SK-N-SH (cell line): Measurements from ENCODE around the gene ZNRD2. TPM values are rescaled to one million over a fixed set of nuclear protein-coding genes. Genes with fewer than 3 reads are reported as not detected.
A peak's percentile ranks its signal among the peaks of the same experiment; 100 is the strongest.

Experiments
- CTCF ChIA-PET: fragments of 300-600, 350-600 bp; formaldehyde crosslinking; extraction: SDS; loops from one replicate; lab custom pipeline; 2021; lab: Yijun Ruan, JAX
- POLR2A ChIA-PET: fragments of 350-600 bp; sonication (Branson Sonifier 250); formaldehyde crosslinking; extraction: SDS; loops from one replicate; lab custom pipeline; 2020; ENCODE audit warnings: antibody characterized with exemption, inconsistent platforms; lab: Yijun Ruan, JAX
- DNase-seq: peaks from one replicate; pipeline ENCODE4 v3.0.0; 2012
- H2AFZ ChIP-seq: fragments of 200-600 bp; sonication (generic); 2 replicates; pipeline ENCODE4 v1.8.1; 2016; ENCODE audit warnings: antibody characterized with exemption, mild to moderate bottlenecking, low read depth
- H3F3A ChIP-seq: fragments of 200-600 bp; sonication (generic); replicated peaks from 2 replicates; pipeline ENCODE3; 2016; ENCODE audit warnings: antibody characterized with exemption, mild to moderate bottlenecking; ENCODE audit not compliant: insufficient read depth
- H3K27ac ChIP-seq, 2 experiments: fragments of 200-500 bp in 1 of 2; fragments of 200-600 bp in 1 of 2; sonication (Bioruptor generic) in 1 of 2; sonication (generic), shearing (Covaris generic) in 1 of 2; 2 replicates each; pipeline versions ENCODE4 v1.5.1 to v1.6.1; 2014 to 2016; ENCODE audit warnings: low read depth in 2 of 2, inconsistent platforms in 1 of 2, low read length in 1 of 2, mild to moderate bottlenecking in 1 of 2, mixed read lengths in 1 of 2
- H3K27me3 ChIP-seq: fragments of 200-600 bp; sonication (generic), shearing (Covaris generic); 2 replicates; pipeline ENCODE4 v1.6.1; 2016; ENCODE audit warnings: mixed run types; ENCODE audit not compliant: insufficient read depth
- H3K36me3 ChIP-seq, 2 experiments: fragments of 200-500 bp in 1 of 2; fragments of 200-600 bp in 1 of 2; sonication (Bioruptor generic) in 1 of 2; sonication (generic) in 1 of 2; replicated peaks in 1 of 2; 2 replicates each; pipeline versions ENCODE3 to v1.5.1; 2014 to 2016; ENCODE audit warnings: low read length in 1 of 2, mild to moderate bottlenecking in 1 of 2; ENCODE audit not compliant: insufficient read depth in 2 of 2, control insufficient read depth in 1 of 2
- H3K4me1 ChIP-seq, 2 experiments: fragments of 200-500 bp in 1 of 2; fragments of 200-600 bp in 1 of 2; sonication (Bioruptor generic) in 1 of 2; sonication (generic), shearing (Covaris generic) in 1 of 2; 2 replicates each; pipeline versions ENCODE4 v1.5.1 to v1.6.1; 2014 to 2016; ENCODE audit warnings: low read depth in 1 of 2, low read length in 1 of 2, mixed run types in 1 of 2; ENCODE audit not compliant: insufficient read depth in 2 of 2, control insufficient read depth in 1 of 2
- H3K4me2 ChIP-seq: fragments of 200-600 bp; sonication (generic), shearing (Covaris generic); 2 replicates; pipeline ENCODE4 v1.6.1; 2017; ENCODE audit warnings: mixed run types
- H3K4me3 ChIP-seq, 2 experiments: fragments of 200-500 bp in 1 of 2; fragments of 200-600 bp in 1 of 2; sonication (Bioruptor generic) in 1 of 2; sonication (generic), shearing (Covaris generic) in 1 of 2; 2 replicates each; pipeline versions ENCODE4 v1.5.1 to v1.8.1; 2014 to 2016; ENCODE audit warnings: low read depth in 2 of 2, inconsistent platforms in 1 of 2, low read length in 1 of 2, mild to moderate bottlenecking in 1 of 2, mixed read lengths in 1 of 2, moderate library complexity in 1 of 2
- H3K79me2 ChIP-seq: fragments of 200-600 bp; sonication (generic); 2 replicates; pipeline ENCODE4 v1.8.1; 2017; ENCODE audit warnings: mild to moderate bottlenecking; ENCODE audit not compliant: insufficient read depth
- H3K9ac ChIP-seq: fragments of 200-600 bp; sonication (generic); 2 replicates; pipeline ENCODE4 v1.6.1; 2017; ENCODE audit warnings: mixed run types
- H3K9me2 ChIP-seq: fragments of 200-600 bp; sonication (generic); 2 replicates; pipeline ENCODE4 v1.6.1; 2017; ENCODE audit warnings: mixed run types
- H3K9me3 ChIP-seq: fragments of 200-600 bp; sonication (generic); 2 replicates; pipeline ENCODE4 v1.6.1; 2017; ENCODE audit warnings: mixed run types, mild to moderate bottlenecking, moderate library complexity
- H4K20me1 ChIP-seq: fragments of 200-600 bp; sonication (generic); 2 replicates; pipeline ENCODE4 v1.6.1; 2017; ENCODE audit warnings: mild to moderate bottlenecking, mixed run types; ENCODE audit not compliant: insufficient read depth
- EZH2phosphoT487 ChIP-seq: fragments of 200-600 bp; sonication (generic); IDR thresholded peaks from 2 replicates; pipeline ENCODE4 v1.6.1; 2017; ENCODE audit warnings: low read depth, mixed run types, mild to moderate bottlenecking, antibody characterized with exemption, moderate library complexity, borderline replicate concordance
- FOSL2 ChIP-seq: IDR thresholded peaks from 2 replicates; pipeline ENCODE4 v1.4.0; 2012; ENCODE audit warnings: low read depth, mild to moderate bottlenecking, moderate library complexity, borderline replicate concordance
- FOXM1 ChIP-seq: IDR thresholded peaks from 2 replicates; pipeline ENCODE4 v1.4.0; 2012; ENCODE audit warnings: low read depth, mild to moderate bottlenecking
- GATA2 ChIP-seq: sonication (generic); formaldehyde crosslinking; IDR thresholded peaks from 2 replicates; pipeline ENCODE4 v1.5.0; 2020; ENCODE audit warnings: mild to moderate bottlenecking, missing genetic modification reagents
- MXI1 ChIP-seq: IDR thresholded peaks from 2 replicates; pipeline ENCODE4 v1.6.1; 2012; ENCODE audit warnings: mild to moderate bottlenecking, low read depth, low read length, improper control_type of control experiment
- NRF1 ChIP-seq: IDR thresholded peaks from 2 replicates; pipeline ENCODE4 v1.6.1; 2012; ENCODE audit warnings: low read depth, mild to moderate bottlenecking, low read length
- RAD21 ChIP-seq: IDR thresholded peaks from 2 replicates; pipeline ENCODE4 v1.6.1; 2012; ENCODE audit warnings: mild to moderate bottlenecking, low read length
- RXRA ChIP-seq: IDR thresholded peaks from 2 replicates; pipeline ENCODE4 v1.4.0; 2012; ENCODE audit warnings: low read depth, mild to moderate bottlenecking, borderline replicate concordance
- SMC3 ChIP-seq: IDR thresholded peaks from 2 replicates; pipeline ENCODE4 v1.6.1; 2012; ENCODE audit warnings: low read depth, low read length, improper control_type of control experiment
- TAF1 ChIP-seq: IDR thresholded peaks from 2 replicates; pipeline ENCODE4 v1.6.1; 2012; ENCODE audit warnings: low read depth, mild to moderate bottlenecking, low read length, moderate library complexity, borderline replicate concordance
- TCF12 ChIP-seq: IDR thresholded peaks from 2 replicates; pipeline ENCODE4 v1.4.0; 2012
- YY1 ChIP-seq: IDR thresholded peaks from 2 replicates; pipeline ENCODE4 v1.4.0; 2012; ENCODE audit warnings: low read depth, mild to moderate bottlenecking
- WGBS: methylation state at CpG from one replicate; pipeline ENCODE4 v1.1.6; 2017; ENCODE audit warnings: low lambda C conversion rate; 5-methylcytosine and 5-hydroxymethylcytosine counted together
- polyA plus RNA-seq, 3 experiments: library from polyadenylated mRNA; depleted of rRNA; stranded (reverse); fragments of >200 nt; gene quantifications; 2 replicates each; pipeline ENCODE4 v1.2.3, GENCODE V29; 2012
- TF ChIP-seq, protein P1 (sequence below): fragments of 200-600 bp; sonication (generic); IDR thresholded peaks from 2 replicates; pipeline ENCODE4 v1.6.1; 2017; ENCODE audit warnings: antibody characterized with exemption, mild to moderate bottlenecking, moderate library complexity
- TF ChIP-seq, protein P2 (sequence below): IDR thresholded peaks from 2 replicates; pipeline ENCODE4 v1.4.0; 2012; ENCODE audit warnings: low read depth
- TF ChIP-seq, protein P3 (sequence below): IDR thresholded peaks from 2 replicates; pipeline ENCODE4 v1.4.0; 2012; ENCODE audit warnings: low read depth, borderline replicate concordance
- TF ChIP-seq, protein P4 (sequence below): IDR thresholded peaks from 2 replicates; pipeline ENCODE4 v1.4.0; 2012; ENCODE audit warnings: low read depth, borderline replicate concordance
- TF ChIP-seq, protein P5 (sequence below): IDR thresholded peaks from 2 replicates; pipeline ENCODE4; 2012
- TF ChIP-seq, protein P6 (sequence below): fragments of 150-350 bp; IDR thresholded peaks from 2 replicates; pipeline ENCODE4 v1.6.1; 2016; ENCODE audit warnings: mild to moderate bottlenecking, low read depth, low read length

Gene ZNRD2
- polyA plus RNA-seq, 1 of the 3 experiments (the other 2 are of a cell fraction), result 78.1 TPM

DNA sequence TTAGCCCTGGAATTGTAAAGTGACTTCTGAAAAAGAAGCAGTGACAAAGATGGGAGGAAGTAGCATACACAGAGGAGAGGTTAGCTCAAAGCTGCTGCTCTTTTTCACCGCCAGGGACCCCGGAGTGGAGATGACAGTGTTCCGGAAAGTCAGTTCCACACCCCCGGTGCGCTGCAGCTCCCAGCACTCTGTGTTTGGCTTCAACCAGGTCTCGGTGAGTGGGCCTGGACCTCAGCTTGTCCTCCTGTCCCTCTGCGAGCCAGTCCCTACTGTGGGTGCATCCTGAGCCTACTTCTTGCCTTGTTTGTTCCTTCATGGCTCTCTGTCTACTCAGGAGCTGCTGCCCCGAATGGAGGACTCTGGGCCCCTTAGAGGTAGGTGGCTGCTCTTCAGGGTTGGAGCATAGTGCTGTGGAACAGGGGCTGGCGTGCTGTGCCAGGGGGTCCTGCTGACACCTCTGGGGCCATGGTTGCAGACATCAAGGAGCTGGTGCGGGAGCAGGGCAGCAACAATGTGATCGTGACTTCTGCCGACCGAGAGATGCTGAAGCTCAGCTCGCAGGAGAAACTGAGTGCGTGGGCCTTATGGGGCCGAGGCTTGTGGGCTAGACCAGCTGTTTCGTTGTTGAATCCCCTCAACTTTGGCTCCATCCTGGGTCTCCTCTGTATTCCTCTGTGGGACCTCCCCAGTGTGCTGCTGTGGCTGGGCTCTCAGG, 47.0 kb downstream of the ZNRD2 start:
- Histone ChIP-seq H3K27ac (no peak overlapping the region), H3F3A (peaks cover 4% of the 10 kb centered on the region), H3K4me2 (peak overlapping the region; percentile 85), H3K36me3 (peaks cover 11 to 57% of the 10 kb centered on the region in 2 experiments), H3K9me2 (no peaks in the 10 kb centered on the region), H4K20me1 (peaks cover 23% of the 10 kb centered on the region), H3K9ac (peak overlapping the region; percentile 86; the same call in 1 of the 2 replicates), H3K27me3 (no peaks in the 10 kb centered on the region), H3K9me3 (no peaks in the 10 kb centered on the region), H3K79me2 (peaks cover 81% of the 10 kb centered on the region), H2AFZ (no peak overlapping the region), H3K4me1 (peaks cover 8 to 25% of the 10 kb centered on the region in 2 experiments; a peak in 3 of 4 replicates), H3K4me3 (peak overlapping the region; percentile 68 to 95; a peak in 3 of 4 replicates)
- POLR2A ChIA-PET, result interaction anchor here (0.8 to 1.1 kb wide), 2 partner anchors 35 to 36 kb away, joined by 3 read pairs; no protein-coding TSS in a partner anchor
- 87% methylated on average over 8 of the region's 17 CpGs for whole genome bisulfite sequencing
- no peak for DNase-seq
- no peak for TF ChIP-seq EZH2phosphoT487
- no peak for TF ChIP-seq FOSL2
- TF ChIP-seq YY1, result no peak
- no peak for TF ChIP-seq SMC3
- TF ChIP-seq RXRA, result no peak
- TF ChIP-seq TAF1, result no peak
- TF ChIP-seq, protein P1, sequence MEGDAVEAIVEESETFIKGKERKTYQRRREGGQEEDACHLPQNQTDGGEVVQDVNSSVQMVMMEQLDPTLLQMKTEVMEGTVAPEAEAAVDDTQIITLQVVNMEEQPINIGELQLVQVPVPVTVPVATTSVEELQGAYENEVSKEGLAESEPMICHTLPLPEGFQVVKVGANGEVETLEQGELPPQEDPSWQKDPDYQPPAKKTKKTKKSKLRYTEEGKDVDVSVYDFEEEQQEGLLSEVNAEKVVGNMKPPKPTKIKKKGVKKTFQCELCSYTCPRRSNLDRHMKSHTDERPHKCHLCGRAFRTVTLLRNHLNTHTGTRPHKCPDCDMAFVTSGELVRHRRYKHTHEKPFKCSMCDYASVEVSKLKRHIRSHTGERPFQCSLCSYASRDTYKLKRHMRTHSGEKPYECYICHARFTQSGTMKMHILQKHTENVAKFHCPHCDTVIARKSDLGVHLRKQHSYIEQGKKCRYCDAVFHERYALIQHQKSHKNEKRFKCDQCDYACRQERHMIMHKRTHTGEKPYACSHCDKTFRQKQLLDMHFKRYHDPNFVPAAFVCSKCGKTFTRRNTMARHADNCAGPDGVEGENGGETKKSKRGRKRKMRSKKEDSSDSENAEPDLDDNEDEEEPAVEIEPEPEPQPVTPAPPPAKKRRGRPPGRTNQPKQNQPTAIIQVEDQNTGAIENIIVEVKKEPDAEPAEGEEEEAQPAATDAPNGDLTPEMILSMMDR, result no peak
- TF ChIP-seq FOXM1, result no peak
- no peak for TF ChIP-seq MXI1
- TF ChIP-seq RAD21, result no peak
- TF ChIP-seq, protein P2, sequence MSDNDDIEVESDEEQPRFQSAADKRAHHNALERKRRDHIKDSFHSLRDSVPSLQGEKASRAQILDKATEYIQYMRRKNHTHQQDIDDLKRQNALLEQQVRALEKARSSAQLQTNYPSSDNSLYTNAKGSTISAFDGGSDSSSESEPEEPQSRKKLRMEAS, result no peak
- TF ChIP-seq, protein P3, sequence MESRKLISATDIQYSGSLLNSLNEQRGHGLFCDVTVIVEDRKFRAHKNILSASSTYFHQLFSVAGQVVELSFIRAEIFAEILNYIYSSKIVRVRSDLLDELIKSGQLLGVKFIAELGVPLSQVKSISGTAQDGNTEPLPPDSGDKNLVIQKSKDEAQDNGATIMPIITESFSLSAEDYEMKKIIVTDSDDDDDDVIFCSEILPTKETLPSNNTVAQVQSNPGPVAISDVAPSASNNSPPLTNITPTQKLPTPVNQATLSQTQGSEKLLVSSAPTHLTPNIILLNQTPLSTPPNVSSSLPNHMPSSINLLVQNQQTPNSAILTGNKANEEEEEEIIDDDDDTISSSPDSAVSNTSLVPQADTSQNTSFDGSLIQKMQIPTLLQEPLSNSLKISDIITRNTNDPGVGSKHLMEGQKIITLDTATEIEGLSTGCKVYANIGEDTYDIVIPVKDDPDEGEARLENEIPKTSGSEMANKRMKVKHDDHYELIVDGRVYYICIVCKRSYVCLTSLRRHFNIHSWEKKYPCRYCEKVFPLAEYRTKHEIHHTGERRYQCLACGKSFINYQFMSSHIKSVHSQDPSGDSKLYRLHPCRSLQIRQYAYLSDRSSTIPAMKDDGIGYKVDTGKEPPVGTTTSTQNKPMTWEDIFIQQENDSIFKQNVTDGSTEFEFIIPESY, result no peak
- TF ChIP-seq, protein P4, sequence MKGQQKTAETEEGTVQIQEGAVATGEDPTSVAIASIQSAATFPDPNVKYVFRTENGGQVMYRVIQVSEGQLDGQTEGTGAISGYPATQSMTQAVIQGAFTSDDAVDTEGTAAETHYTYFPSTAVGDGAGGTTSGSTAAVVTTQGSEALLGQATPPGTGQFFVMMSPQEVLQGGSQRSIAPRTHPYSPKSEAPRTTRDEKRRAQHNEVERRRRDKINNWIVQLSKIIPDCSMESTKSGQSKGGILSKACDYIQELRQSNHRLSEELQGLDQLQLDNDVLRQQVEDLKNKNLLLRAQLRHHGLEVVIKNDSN, result no peak
- TF ChIP-seq, protein P5, sequence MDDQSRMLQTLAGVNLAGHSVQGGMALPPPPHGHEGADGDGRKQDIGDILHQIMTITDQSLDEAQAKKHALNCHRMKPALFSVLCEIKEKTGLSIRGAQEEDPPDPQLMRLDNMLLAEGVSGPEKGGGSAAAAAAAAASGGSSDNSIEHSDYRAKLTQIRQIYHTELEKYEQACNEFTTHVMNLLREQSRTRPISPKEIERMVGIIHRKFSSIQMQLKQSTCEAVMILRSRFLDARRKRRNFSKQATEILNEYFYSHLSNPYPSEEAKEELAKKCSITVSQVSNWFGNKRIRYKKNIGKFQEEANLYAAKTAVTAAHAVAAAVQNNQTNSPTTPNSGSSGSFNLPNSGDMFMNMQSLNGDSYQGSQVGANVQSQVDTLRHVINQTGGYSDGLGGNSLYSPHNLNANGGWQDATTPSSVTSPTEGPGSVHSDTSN, result no peak
- no peak for TF ChIP-seq NRF1
- TF ChIP-seq, protein P6, sequence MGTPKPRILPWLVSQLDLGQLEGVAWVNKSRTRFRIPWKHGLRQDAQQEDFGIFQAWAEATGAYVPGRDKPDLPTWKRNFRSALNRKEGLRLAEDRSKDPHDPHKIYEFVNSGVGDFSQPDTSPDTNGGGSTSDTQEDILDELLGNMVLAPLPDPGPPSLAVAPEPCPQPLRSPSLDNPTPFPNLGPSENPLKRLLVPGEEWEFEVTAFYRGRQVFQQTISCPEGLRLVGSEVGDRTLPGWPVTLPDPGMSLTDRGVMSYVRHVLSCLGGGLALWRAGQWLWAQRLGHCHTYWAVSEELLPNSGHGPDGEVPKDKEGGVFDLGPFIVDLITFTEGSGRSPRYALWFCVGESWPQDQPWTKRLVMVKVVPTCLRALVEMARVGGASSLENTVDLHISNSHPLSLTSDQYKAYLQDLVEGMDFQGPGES, result no peak
- no peak for TF ChIP-seq GATA2 (CRISPR knock-in tag)
- TF ChIP-seq TCF12, result no peak
- CTCF ChIA-PET, result interaction anchor here (1.0 to 4.9 kb wide), 3 partner anchors 9 to 24 kb away, joined by 3 to 18 read pairs (median 18); partner anchors contain the start of gene SIPA1
